ELF-1 (cell line): ENCODE measurements around the gene HRH2.
"Not testable (repeated sequence)": the region's sequence is repeated elsewhere in the genome, so short reads cannot be mapped to it uniquely, and the experiment has no call there.

ENCODE experiments used
- DNase-seq: peaks from one replicate; pipeline ENCODE4 v3.0.0-alpha.2; 2016; ENCODE audit warnings: low read depth, low spot score

The HRH2 gene, protein sequence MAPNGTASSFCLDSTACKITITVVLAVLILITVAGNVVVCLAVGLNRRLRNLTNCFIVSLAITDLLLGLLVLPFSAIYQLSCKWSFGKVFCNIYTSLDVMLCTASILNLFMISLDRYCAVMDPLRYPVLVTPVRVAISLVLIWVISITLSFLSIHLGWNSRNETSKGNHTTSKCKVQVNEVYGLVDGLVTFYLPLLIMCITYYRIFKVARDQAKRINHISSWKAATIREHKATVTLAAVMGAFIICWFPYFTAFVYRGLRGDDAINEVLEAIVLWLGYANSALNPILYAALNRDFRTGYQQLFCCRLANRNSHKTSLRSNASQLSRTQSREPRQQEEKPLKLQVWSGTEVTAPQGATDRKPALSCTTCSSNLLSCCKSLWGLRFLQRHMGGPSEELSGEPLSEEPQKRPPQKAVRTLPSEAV

DNA sequence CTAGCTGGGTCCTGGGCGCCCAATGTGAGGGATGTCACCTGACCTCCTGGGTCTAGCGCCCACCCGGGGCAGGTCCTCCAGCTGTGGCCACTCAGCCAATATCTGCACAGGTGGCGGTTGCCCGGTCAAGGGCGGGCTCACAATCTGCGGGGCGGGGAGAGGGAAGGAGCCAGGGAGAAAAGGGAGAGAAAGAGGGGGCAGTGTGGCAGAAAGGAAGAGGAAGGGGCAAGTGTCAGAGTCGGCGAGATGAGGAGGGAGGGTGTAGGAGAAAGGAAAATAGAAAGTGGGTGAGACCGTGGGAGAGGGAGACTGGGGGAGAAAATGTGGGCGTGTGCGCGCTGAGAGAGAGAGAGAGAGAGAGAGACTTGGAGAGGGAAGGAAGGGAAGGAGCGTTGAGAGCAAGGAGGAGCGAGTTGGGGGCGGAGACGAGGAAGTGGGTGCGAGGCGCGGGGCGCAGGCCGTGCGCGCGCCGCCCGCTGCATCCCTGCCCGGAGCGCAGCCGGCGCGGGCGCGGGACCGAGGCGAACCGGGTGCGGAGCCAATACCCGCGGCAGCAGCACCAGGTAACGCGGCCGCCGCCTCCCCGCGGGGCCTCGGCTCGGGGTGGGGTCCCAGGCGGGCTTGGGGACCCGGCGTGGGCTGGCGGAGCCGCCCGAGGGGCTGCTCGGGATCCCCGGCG, at the start of gene HRH2:
Gene HRH2, plus strand, starts transcription at position 479 of the 679 bp plus-strand sequence. CDS start 25,163 bp downstream, outside the sequence.
- DNase-seq = peak; percentile 28

DNA sequence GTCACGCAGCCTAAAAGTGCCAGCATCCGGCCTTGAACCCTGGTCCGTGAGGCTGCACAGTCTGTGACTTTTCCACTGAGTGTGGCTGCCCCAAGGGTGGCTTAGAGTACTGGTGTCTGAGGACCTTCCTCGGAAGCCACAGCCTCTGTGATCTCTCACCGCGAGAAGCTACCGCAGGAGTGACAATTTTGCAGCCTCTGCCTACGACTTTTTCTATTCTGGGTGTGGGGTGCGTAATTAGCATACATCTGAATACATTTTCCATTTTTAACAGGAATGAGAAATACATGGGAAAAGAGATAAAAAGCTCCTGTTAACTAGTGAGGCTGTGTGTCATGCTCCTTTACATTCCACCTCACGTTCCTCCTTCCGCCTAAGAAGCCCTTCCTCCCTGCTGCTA, 48.3 kb upstream of the HRH2 start:
- DNase-seq = no peak

DNA sequence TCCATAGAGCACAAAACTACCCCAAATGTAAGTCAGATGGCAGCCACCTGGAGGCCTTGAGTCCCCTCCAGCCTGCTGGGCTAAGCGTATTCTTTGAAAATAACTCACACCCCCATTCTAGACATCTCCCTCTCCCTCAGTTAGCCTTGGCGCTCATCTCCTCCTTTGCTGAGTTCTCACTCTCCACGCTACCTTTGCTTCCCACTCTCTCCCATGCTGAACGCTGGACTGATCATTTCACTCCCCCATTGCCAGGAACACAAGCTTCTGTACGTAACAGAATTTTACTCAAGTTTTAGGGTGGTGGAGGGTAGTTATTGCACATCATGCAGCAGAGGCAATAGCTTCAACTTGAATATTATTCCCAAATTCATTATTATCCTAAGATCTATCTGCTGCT, 47.5 kb upstream of the HRH2 start:
- DNase-seq = no peak

DNA sequence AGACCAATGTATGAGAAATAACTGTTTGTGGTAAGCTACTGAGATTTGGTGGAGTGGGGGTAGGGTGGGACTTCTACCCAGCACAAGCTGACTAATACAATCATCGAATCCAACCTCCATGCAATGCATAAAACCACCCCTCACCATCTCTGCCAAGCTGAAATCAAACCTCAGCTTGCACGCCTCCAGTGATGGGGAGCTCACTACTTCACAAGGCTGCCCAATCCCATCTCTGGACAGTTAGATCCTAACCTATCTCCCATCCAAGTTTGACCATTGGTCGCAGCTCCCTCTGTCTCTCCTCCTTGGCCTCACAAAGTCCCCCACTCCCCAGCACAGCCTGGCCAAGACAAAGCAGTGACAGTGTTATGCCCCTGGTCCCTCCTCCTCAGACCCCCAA, 47.0 kb upstream of the HRH2 start:
- DNase-seq = no peak

DNA sequence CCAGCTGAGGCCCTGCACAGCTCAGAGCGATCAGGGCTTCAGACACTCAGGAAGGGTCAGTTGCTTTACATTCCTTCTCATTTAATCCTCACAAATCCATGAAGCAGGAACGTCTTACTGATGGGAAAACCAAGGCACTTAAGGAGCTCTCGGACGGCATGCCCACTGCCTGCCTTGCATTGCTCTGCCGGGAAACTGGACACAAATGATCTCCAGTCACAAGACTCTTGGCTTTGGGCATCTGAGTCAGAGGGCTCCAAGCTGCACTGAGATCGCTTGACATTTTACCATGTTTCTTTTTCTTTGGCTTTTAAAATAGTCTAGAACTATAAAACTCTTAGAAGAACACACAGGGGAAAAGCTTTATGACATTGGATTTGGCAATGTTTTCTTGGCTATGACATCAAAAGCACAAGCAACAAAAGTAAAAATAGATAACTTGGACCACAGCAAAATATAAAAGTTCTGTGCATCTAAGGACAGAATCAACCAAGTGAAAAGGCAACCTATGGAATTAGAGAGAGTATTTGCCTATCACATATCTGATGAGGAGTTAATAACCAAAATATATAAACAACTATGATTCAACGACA, 43.6 kb upstream of the HRH2 start:
- DNase-seq = no peak

DNA sequence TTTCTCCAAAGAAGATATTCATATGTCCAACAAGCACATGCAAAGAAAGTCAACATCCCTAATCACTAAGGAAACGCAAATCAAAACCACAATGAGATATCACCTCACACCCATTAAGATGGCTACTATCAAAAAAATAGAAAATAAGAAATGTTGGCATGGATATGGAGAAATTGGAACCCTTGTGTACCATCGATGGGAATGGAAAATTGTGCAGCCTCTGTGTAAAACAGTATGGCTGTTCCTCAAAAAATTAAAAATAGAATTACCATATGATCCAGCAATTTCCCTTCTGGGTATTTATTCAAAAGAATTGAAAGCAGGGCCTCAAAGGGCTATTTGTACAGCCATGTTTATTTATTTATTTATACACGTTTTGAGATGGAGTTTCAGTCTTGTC, 43.0 kb upstream of the HRH2 start:
- no peak for DNase-seq

DNA sequence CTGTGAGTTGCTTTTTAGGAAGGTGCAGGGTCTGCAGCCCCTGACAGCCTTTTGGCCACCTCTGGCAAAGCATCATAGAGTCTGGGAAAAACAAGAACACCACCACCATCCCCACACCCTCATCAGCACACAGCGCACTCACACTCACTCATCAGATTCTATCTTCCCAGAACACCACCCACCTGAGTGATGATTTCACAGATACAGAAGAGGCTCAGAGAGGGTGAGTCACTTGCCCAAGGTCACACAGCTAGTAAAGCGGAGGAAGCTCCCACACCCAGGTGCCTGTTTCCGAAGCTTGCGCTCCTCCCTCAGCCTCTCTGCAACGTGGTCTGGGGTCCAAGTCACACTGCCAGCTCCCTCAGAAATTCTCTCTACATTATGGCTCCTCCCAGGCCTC, 41.8 kb upstream of the HRH2 start:
- DNase-seq = no peak

DNA sequence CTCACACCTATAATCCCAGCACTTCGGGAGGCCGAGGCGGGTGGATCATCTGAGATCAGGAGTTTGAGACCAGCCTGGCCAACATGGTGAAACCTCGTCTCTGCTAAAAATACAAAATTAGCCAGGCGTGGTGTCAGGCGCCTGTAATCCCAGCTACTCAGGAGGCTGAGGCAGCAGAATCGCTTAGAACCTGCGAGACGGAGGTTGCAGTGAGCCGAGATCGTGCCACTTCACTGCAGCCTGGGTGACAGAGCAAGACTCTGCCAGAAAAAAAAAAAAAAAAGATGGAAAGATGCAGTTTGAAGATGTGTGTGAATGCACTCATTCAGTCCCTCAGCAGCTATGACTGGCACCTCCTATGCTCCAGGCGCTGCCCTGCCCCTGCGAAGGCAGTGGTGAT, 41.3 kb upstream of the HRH2 start:
- not testable (repeated sequence) for DNase-seq

DNA sequence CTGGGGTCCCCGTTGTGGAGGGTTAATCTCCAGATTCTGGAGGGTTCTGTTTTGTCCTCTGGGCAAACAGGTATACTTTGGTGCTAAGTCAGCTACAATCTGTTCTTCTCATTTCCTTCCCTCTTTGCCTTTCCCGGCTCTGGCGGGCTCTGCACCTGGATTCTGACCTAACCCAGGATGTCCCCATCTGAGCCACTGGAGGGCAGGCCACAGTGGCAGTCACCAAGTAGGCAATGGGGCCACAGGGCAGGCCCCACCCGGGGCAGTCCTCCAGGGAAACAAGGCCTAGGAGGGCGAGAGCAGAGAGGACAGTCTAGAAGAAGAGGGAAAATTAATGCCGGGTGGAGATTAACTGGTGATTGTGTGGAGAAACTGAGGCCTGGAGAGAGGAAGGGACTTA, 40.4 kb upstream of the HRH2 start:
- DNase-seq = no peak

DNA sequence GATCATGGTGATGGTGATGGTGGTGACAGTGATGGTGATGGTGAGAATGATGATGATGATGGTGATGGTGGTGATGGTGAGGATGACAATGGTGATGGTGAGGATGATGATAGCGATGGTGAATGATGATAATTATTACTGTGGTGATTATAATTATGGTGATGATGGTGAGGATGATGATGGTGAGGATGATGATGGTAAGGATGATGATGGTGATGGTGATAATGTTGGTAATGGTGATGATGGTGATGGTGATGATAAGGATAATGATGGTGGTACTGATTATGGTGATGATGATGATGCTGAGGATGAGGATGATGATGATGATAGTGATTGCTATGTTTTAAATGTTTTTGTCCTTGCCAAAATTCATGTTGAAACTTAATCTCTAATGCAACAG, 37.3 kb upstream of the HRH2 start:
- no peak for DNase-seq

DNA sequence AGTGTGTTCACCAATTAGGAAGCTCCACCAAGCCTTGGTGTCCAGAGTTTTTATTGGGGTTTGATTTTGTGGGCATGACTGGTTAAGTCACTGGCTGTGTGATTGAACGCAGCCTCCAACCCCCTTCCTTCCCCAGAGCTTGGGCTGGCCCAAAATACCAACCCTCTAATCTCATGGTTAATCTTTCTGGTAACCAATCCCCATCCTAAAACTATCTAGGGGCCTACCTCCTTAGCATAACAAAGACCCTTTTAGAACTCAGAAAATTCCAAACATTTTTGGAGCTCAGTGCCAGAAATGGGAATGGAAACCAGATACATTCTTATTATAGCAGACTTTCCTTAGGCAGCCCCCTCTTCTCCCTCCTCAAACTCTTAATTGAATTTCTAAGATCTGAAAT, 35.9 kb upstream of the HRH2 start:
- DNase-seq = peak; percentile 62

DNA sequence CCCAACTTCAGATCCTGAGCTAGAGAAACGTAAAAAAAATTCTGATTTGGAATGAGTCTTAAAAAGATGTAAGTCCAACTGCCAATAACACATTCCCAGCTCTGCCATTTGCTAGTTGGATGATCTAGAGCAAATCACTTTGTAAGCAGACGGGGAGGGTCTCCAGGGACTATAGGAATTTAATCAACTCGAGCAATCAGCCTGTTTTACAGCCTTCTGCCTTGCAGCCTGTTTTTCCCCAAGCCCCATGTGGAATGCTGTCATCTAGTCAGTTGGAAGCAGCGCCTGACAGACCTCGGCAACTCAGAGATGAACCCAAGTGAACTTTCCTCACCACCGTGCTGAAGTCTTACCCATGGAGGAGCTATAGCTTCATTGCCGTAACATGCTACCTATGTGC, 34.8 kb upstream of the HRH2 start:
- peak; percentile 83 for DNase-seq

DNA sequence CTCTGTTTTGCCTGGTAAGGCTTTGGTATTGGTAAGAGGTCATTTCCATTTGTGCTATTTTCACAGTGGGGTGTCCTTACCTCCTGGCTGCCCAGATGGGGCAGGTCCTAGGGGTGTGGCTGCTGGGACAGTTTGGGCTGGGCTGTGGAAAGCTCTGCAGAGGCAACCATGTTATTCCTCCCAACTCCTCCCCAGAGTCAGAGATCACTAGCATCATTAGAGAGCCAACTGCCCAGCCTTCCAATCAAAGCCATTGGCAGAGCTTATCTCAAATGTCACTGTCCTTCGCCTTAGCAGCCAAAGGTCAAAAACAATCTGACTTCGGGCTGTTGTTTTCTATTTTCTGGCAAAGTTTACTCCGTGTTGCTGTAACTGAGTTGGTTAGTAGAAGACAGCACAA, 33.6 kb upstream of the HRH2 start:
- peak; percentile 11 for DNase-seq

DNA sequence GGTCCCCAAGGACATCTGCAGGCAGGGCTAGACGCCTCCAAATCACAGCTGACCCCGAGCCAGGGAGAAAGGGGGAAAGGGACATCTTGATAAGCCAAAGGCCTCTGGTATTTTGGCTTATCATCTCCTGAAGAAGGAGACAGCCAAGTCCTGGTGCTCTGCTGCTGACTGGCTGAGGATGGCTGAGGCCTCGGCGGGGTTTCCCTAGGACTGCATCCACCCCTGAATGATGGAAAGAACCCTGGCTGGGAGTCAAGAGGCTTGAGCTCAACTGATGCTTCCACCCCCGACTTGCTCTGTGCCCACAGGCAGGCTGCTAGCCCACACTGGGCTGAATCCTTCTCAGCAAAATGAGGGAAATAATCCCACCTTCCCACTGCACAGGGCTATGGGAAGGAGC, 30.9 kb upstream of the HRH2 start:
- DNase-seq = no peak

DNA sequence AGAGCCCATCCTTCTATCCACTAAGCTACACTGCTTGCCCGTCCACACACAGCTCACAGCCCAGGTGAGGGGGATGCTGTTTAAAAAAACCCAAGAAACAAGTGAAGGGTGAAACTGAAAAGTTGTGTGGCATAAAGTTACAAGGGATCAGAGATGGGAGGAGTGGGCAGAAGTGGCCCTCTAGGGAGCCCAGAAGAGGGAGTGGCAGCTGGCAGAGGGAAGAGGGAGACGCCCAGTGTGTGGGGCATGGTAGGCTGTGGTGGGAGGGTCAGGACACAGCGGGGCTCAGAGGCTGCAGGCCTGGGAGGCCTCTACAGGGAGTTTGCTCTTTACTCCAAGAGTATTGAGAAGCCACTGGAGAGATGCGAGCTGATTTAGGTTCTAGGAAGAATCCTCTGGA, 30.1 kb upstream of the HRH2 start:
- no peak for DNase-seq

DNA sequence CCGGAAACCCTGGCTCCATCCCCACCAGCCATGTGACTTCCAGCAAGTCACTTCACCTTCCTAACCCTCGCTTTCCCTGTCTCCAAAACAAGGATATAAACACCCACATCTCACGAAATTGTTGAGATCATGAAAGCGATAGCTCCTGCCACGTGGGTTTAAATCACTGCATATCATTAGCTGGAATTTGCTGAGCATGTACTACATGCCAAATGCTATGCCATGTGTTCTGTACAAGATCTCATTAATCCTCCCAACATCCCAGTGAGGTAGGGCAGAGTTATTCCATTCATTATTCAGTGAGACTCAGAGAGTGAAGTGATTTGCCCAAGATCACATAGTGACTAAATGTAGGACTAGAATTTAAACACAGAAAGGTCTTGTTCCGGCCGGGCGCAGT, 29.2 kb upstream of the HRH2 start:
- no peak for DNase-seq

DNA sequence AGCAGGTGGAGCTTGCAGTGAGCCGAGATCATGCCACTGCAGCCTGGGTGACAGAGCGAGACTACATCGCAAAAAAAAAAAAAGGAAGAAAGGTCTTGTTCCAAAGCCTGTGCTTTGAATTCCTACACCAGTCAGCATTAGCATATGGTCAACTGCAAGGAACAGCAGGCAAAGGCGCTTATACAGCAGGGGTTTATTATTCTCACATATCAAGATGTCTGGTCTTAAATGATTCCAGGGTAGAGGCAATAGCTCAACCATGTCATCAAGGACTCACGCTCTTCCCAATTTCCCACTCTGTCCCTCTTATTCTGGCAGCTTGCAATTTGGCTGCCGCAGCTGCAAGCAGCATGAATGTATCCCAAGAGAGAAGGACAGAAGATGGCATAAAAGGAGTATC, 28.6 kb upstream of the HRH2 start:
- DNase-seq = no peak

DNA sequence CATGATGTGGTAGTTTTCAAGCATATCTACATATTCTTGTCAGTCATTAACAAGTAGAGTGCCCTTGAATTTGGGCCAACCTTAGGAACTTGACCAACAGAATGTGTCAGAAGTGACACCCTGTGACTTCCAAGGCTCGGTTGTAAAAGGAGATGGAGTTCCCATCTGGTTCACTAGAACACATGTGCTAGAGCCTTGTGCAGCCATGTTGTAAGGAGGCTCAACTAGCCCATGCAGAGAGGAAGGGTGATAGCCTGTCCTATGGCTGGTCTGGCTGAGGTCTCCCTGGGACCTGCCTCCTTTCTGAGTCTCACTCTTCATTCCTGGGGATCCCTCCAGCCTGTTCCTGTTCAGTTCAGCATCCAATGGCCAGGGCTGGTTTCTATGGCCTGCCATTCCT, 28.1 kb upstream of the HRH2 start:
- DNase-seq = no peak

DNA sequence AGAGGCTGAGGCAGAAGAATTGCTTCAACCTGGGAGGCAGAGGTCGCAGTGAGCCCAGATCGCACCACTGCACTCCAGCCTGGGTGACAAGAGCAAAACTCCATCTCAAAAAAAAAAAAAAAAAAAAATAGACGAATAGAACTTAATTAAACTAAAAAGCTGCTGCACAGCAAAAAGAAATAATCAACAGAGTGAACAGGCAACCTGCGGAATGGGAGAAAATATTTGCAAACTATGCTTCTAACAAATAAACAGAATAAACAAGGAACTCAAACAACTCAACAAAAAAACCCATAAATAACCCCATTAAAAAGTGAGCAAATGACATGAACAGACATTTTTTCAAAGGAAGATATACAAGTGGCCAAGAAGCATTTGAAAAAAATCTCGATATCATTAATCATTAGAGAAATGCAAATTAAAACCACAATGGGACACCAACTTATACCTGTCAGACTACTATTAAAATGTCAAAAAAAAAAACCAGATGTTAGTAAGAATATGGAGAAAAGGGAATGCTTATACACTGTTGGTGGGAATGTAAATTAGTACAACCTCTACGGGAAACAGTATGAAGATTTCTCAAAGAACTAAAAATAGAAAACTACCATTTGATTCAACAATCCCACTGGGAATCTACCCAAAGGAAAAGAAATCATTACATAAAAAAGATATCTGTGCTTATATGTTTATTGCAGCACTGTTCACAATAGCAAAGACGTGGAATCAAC, 21.9 kb upstream of the HRH2 start:
- no peak for DNase-seq

DNA sequence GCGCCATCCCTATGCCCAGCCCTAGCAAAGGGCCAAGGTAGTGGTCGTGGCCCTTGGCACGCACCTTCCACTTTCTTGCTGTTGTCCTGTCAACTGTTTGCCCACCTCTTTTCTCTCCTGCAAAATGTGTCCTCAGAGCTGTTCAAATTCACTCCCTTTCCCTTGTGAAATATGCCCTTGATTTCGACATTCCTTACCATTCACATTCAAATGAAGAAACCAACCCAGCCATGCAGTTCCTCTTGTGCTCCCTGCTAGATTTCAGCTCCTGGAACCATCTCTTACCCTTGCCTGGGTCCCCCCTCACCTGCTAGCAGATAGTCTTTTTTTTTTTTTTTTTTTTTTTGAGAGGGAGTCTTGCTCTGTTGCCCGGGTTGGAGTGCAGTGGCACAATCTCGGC, 19.6 kb upstream of the HRH2 start:
- DNase-seq = peak; percentile 33

DNA sequence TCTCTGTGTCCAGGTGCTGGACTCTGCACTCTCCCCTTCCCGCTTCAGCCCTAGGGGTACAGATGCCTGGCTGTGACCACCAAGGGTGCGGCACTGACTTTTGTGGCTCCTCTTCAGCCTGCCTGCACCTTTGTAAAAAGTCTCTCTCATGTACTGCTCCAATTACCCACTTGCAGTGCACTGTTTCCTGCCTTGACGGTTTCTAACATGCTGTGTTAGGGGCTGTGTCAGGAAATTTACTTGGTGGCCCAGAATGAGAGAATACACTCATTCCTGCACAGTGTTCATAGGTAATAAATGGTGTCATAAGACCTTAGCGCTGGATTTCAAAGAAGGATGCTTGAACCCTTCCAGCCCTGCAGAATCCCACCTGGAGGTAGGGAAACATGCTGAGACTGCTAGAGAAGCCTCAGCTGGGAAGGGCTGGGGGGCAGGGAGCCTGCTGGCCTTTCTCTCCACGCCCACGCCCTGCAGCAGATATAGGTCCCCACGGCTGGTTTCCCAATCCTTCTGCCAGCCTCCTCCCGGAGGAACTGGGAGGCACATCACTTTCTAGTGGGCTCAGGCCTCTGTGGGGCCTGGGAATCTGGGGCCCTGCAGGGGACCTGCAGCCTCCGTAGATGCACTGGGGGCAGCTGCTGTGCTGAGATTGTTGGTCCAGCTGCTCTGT, 17.6 kb upstream of the HRH2 start:
- peak; percentile 23 for DNase-seq

DNA sequence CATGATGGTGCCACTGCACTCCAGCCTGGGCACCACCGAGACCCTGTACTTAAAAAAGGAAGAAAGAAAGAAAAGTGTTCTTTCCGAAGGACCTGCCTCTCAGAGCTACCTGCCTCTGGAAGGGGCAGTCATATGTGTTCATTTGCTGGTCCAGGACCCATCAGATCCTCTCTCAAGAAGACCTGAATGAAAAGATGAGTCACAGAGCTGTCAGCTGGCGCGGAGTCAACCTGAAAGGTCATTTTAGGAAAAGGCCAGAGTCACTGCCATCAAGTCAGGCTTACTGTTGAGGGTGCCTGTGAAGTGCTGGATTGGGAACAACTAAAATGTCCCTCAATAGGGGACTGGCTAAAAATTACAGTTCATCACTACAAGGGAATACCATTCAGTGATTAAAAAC, 14.9 kb upstream of the HRH2 start:
- no peak for DNase-seq
